GM23338 (cell line): ENCODE results near the gene PPP1R14B. TPM values are rescaled to one million over a fixed set of nuclear protein-coding genes. Genes with fewer than 3 reads are reported as not detected.
A peak's percentile ranks its signal among the peaks of the same experiment; 100 is the strongest.

Experiments
- ATAC-seq: fragments of 200-7000 bp; cut with Tn5 transposase; 3 replicates; pipeline ENCODE4 v1.9.1; 2020
- DNase-seq: peaks from one replicate; pipeline ENCODE4 v3.0.0-alpha.2; 2015; ENCODE audit warnings: low spot score
- H2AFZ ChIP-seq: fragments of 200-600 bp; sonication (generic); 2 replicates; pipeline ENCODE4 v1.8.0; 2016; ENCODE audit warnings: antibody characterized with exemption, mild to moderate bottlenecking, moderate library complexity
- H3F3A ChIP-seq: fragments of 200-600 bp; sonication (generic); replicated peaks from 2 replicates; pipeline ENCODE4 v1.8.0; 2017; ENCODE audit warnings: antibody characterized with exemption, mixed run types, low read depth
- H3K27ac ChIP-seq: fragments of 200-600 bp; sonication (generic); 2 replicates; pipeline ENCODE4 v1.6.1; 2016; ENCODE audit warnings: low read depth
- H3K27me3 ChIP-seq: fragments of 200-600 bp; sonication (generic); 2 replicates; pipeline ENCODE4 v1.8.0; 2016; ENCODE audit warnings: mild to moderate bottlenecking, mixed run types, moderate library complexity; ENCODE audit not compliant: insufficient read depth
- H3K36me3 ChIP-seq: fragments of 200-600 bp; sonication (generic); 2 replicates; pipeline ENCODE4 v1.8.0; 2016; ENCODE audit warnings: mild to moderate bottlenecking; ENCODE audit not compliant: insufficient read depth
- H3K4me1 ChIP-seq: fragments of 200-600 bp; sonication (generic); 2 replicates; pipeline ENCODE4 v1.8.0; 2016; ENCODE audit warnings: mild to moderate bottlenecking, moderate library complexity; ENCODE audit not compliant: insufficient read depth
- H3K4me2 ChIP-seq: fragments of 200-600 bp; sonication (generic); 2 replicates; pipeline ENCODE4 v1.7.1; 2017; ENCODE audit warnings: mixed run types
- H3K4me3 ChIP-seq: fragments of 200-600 bp; sonication (generic); 2 replicates; pipeline ENCODE4 v1.6.1; 2016; ENCODE audit warnings: mixed run types
- H3K79me2 ChIP-seq: fragments of 200-600 bp; sonication (generic); replicated peaks from 2 replicates; pipeline ENCODE4 v1.8.0; 2017; ENCODE audit warnings: mild to moderate bottlenecking; ENCODE audit not compliant: insufficient read depth
- H3K9me2 ChIP-seq: fragments of 200-600 bp; sonication (generic); 2 replicates; pipeline ENCODE4 v1.8.0; 2017; ENCODE audit not compliant: insufficient read depth
- H4K20me1 ChIP-seq: fragments of 200-600 bp; sonication (generic); replicated peaks from 2 replicates; pipeline ENCODE4 v1.8.0; 2017; ENCODE audit warnings: mild to moderate bottlenecking; ENCODE audit not compliant: insufficient read depth
- H3K27ac Mint-ChIP-seq: 2 replicates; pipeline ENCODE4 v1.8.0; 2020; ENCODE audit warnings: inconsistent platforms, mild to moderate bottlenecking, moderate library complexity, mixed read lengths
- H3K27me3 Mint-ChIP-seq: 3 replicates; pipeline ENCODE4 v1.8.0; 2022; ENCODE audit warnings: low read depth, mild to moderate bottlenecking, moderate library complexity, mixed read lengths, inconsistent platforms; ENCODE audit not compliant: insufficient read depth, poor library complexity
- H3K36me3 Mint-ChIP-seq: 3 replicates; pipeline ENCODE4 v1.8.0; 2021; ENCODE audit warnings: low read depth, mild to moderate bottlenecking, inconsistent platforms, moderate library complexity, mixed read lengths
- H3K4me1 Mint-ChIP-seq: 3 replicates; pipeline ENCODE4 v1.8.0; 2020; ENCODE audit warnings: mild to moderate bottlenecking, inconsistent platforms, mixed read lengths
- H3K4me3 Mint-ChIP-seq: 3 replicates; pipeline ENCODE4 v1.8.0; 2021; ENCODE audit warnings: moderate library complexity, mild to moderate bottlenecking, inconsistent platforms, mixed read lengths
- H3K9me3 Mint-ChIP-seq: 3 replicates; pipeline ENCODE4 v1.8.0; 2020; ENCODE audit warnings: moderate library complexity, mild to moderate bottlenecking, inconsistent platforms, mixed read lengths
- NANOG ChIP-seq: IDR thresholded peaks from 2 replicates; pipeline ENCODE4 v1.6.1; 2016; ENCODE audit warnings: antibody characterized with exemption, borderline replicate concordance
- POLR2AphosphoS5 ChIP-seq: IDR thresholded peaks from 2 replicates; pipeline ENCODE4 v1.6.1; 2016; ENCODE audit warnings: antibody characterized with exemption, low read depth
- polyA plus RNA-seq: library from polyadenylated mRNA; unstranded; fragments of >200 nt; fragmentation: Nextera tagmentation; extraction: Ambion mirVana; gene quantifications from 2 replicates; pipeline ENCODE4 v1.2.1, GENCODE V29; 2016
- total RNA-seq: library from RNA; depleted of rRNA; stranded (reverse); fragments of >200 nt; shearing (Covaris generic); gene quantifications from 2 replicates; pipeline ENCODE4 v1.2.3, GENCODE V29; 2014
- TF ChIP-seq, protein P1 (sequence below): fragments of 250-450 bp; sonication (Bioruptor Pico); IDR thresholded peaks from 2 replicates; pipeline ENCODE4 v1.5.0; 2020; ENCODE audit warnings: mild to moderate bottlenecking, moderate library complexity
- TF ChIP-seq, protein P2 (sequence below): IDR thresholded peaks from 2 replicates; pipeline ENCODE4 v1.6.1; 2016; ENCODE audit warnings: antibody characterized with exemption

Gene PPP1R14B
- total and polyA plus RNA-seq, 2 experiments from 2014 or later: 250 to 315 TPM

DNA sequence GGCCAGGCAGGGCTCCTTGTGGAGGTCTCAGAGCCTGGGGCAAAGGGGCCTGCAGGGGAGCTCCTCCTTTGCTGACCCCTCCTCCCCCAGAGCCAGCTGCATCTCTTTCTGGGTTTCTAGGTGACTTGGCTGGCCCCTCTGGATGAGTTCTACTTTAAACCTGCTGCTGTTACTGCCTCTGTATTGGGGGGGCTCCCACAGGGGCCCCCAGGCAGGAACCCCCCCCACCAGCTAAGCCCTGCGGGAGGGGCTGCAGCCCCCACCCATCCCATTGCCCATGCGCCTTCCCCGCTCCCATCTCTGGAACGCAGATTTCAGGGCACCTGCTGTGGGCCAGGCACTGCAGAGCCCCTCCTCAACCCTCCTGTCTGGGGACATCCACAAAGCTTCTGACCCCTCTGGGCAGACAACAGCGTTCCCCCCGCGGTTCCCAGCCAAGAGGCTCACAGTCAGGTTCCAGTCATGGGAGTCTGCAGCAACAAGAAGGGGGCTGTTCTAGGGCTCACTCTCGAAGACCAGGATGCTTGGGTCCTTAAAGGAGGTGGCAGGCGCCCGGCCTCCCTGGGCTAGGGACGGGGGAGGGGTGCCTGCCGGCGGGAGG is 3.8 kb upstream of the PPP1R14B start (continued):
- TF ChIP-seq, protein P1, sequence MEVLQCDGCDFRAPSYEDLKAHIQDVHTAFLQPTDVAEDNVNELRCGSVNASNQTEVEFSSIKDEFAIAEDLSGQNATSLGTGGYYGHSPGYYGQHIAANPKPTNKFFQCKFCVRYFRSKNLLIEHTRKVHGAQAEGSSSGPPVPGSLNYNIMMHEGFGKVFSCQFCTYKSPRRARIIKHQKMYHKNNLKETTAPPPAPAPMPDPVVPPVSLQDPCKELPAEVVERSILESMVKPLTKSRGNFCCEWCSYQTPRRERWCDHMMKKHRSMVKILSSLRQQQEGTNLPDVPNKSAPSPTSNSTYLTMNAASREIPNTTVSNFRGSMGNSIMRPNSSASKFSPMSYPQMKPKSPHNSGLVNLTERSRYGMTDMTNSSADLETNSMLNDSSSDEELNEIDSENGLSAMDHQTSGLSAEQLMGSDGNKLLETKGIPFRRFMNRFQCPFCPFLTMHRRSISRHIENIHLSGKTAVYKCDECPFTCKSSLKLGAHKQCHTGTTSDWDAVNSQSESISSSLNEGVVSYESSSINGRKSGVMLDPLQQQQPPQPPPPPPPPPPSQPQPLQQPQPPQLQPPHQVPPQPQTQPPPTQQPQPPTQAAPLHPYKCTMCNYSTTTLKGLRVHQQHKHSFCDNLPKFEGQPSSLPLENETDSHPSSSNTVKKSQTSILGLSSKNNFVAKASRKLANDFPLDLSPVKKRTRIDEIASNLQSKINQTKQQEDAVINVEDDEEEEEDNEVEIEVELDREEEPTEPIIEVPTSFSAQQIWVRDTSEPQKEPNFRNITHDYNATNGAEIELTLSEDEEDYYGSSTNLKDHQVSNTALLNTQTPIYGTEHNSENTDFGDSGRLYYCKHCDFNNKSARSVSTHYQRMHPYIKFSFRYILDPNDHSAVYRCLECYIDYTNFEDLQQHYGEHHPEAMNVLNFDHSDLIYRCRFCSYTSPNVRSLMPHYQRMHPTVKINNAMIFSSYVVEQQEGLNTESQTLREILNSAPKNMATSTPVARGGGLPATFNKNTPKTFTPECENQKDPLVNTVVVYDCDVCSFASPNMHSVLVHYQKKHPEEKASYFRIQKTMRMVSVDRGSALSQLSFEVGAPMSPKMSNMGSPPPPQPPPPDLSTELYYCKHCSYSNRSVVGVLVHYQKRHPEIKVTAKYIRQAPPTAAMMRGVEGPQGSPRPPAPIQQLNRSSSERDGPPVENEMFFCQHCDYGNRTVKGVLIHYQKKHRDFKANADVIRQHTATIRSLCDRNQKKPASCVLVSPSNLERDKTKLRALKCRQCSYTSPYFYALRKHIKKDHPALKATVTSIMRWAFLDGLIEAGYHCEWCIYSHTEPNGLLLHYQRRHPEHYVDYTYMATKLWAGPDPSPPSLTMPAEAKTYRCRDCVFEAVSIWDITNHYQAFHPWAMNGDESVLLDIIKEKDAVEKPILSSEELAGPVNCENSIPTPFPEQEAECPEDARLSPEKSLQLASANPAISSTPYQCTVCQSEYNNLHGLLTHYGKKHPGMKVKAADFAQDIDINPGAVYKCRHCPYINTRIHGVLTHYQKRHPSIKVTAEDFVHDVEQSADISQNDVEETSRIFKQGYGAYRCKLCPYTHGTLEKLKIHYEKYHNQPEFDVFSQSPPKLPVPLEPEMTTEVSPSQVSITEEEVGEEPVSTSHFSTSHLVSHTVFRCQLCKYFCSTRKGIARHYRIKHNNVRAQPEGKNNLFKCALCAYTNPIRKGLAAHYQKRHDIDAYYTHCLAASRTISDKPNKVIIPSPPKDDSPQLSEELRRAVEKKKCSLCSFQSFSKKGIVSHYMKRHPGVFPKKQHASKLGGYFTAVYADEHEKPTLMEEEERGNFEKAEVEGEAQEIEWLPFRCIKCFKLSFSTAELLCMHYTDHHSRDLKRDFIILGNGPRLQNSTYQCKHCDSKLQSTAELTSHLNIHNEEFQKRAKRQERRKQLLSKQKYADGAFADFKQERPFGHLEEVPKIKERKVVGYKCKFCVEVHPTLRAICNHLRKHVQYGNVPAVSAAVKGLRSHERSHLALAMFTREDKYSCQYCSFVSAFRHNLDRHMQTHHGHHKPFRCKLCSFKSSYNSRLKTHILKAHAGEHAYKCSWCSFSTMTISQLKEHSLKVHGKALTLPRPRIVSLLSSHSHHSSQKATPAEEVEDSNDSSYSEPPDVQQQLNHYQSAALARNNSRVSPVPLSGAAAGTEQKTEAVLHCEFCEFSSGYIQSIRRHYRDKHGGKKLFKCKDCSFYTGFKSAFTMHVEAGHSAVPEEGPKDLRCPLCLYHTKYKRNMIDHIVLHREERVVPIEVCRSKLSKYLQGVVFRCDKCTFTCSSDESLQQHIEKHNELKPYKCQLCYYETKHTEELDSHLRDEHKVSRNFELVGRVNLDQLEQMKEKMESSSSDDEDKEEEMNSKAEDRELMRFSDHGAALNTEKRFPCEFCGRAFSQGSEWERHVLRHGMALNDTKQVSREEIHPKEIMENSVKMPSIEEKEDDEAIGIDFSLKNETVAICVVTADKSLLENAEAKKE (CRISPR knock-in tag): no peak

DNA sequence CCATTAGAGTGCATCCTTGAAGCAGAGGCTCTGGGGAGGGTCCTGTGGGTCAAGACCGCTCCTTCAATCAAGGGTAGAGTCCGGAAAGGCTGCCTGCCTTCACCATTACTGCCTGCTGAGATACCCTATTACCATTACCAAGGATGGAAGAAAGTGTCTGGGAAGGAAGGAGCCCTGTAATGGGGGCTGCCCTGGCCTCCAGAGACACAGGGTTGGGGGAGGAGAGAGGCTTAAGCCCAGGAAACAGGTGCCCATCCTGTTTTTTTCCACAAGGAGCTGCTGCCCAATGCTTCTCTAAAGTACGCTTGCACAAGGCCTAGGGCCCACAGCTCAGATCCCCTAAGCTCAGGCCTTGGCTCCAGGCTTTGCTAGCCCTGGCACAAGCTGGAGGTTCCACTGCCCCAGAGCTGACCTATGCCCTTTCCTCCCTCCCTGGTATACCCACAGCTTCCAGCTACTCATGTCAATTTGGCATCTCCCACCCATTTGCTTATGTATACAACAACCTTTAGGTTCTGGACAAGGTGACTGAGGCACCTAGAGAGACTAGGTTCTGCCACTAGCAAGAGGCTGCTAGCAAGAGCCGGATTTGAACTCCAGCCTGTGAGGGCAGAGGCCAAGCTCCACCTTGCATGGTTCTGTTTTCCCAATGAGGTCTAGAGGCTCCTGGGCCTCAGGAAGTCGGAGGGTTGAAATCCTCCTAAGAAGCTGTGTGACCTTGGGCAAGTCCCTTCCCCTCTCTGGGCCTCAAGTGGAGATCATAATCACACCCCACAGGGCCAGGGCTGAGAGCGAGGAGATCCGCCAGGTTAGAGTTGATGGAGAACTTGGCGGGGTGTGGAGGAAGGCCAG is 3.0 kb upstream of the PPP1R14B start:
- Mint-ChIP-seq H3K27me3 (peaks cover 34% of the 10 kb centered on the region), H3K4me1 (peaks cover 39% of the 10 kb centered on the region), H3K9me3 (no peaks in the 10 kb centered on the region), H3K4me3 (peak overlapping the region; percentile 88), H3K36me3 (peaks cover 8% of the 10 kb centered on the region; the same call in 2 of the 3 replicates), H3K27ac (peak overlapping the region; percentile 94)
- ATAC-seq: peak; percentile 3
- peak; percentile 78 for DNase-seq
- Histone ChIP-seq H3K27me3 (no peaks in the 10 kb centered on the region), H4K20me1 (no peaks in the 10 kb centered on the region; the same call in none of the 2 replicates), H3K27ac (peak overlapping the region; percentile 96), H3K36me3 (no peaks in the 10 kb centered on the region), H3K4me3 (peak overlapping the region; percentile 100), H2AFZ (no peak overlapping the region), H3K4me1 (peaks cover 32% of the 10 kb centered on the region), H3K9me2 (no peaks in the 10 kb centered on the region), H3K79me2 (peaks cover 33% of the 10 kb centered on the region), H3F3A (peaks cover 38% of the 10 kb centered on the region), H3K4me2 (peak overlapping the region; percentile 100)
- TF ChIP-seq POLR2AphosphoS5 (peak; percentile 21; the same call in 1 of the 2 replicates), NANOG (no peak)
- TF ChIP-seq, protein P2, sequence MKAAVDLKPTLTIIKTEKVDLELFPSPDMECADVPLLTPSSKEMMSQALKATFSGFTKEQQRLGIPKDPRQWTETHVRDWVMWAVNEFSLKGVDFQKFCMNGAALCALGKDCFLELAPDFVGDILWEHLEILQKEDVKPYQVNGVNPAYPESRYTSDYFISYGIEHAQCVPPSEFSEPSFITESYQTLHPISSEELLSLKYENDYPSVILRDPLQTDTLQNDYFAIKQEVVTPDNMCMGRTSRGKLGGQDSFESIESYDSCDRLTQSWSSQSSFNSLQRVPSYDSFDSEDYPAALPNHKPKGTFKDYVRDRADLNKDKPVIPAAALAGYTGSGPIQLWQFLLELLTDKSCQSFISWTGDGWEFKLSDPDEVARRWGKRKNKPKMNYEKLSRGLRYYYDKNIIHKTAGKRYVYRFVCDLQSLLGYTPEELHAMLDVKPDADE: peak; percentile 50; the same call in 1 of the 2 replicates
